GM18502 (cell line): Measurements from ENCODE around the gene HRNR.

Source experiments
- ATAC-seq: cut with Tn5 transposase; IDR thresholded peaks from one replicate; pipeline ENCODE4 v1.9.1; 2021; ENCODE audit warnings: mild to moderate bottlenecking; ENCODE audit not compliant: unreplicated experiment, poor library complexity

Gene HRNR

GRCh38 chr1:152189657-152190442, 34.1 kb downstream of the HRNR start:
- ATAC-seq: no peak

- ATAC-seq: no peak
Observed at GRCh38 chr1:152188673-152189591, 35.1 kb downstream of the HRNR start.

- ATAC-seq: no peak
Observed at GRCh38 chr1:152186556-152187285, 37.3 kb downstream of the HRNR start.

GRCh38 chr1:152185544-152186391, 38.2 kb downstream of the HRNR start:
- ATAC-seq: no peak

GRCh38 chr1:152182944-152183361, 41.0 kb downstream of the HRNR start:
- ATAC-seq: no peak

- no peak for ATAC-seq
Observed at GRCh38 chr1:152182431-152182830, 41.6 kb downstream of the HRNR start.

GRCh38 chr1:152179566-152179965, 44.4 kb downstream of the HRNR start:
- ATAC-seq: no peak

- no peak for ATAC-seq
Observed at GRCh38 chr1:152170287-152170905, 53.6 kb downstream of the HRNR start.

- ATAC-seq: no peak
Observed at GRCh38 chr1:152169366-152170025, 54.5 kb downstream of the HRNR start.

- ATAC-seq: no peak
Observed at GRCh38 chr1:152168535-152168868, 55.5 kb downstream of the HRNR start.

GRCh38 chr1:152167835-152168534, 56.0 kb downstream of the HRNR start:
- ATAC-seq: no peak

- no peak for ATAC-seq
Observed at GRCh38 chr1:152166966-152167365, 57.0 kb downstream of the HRNR start.

GRCh38 chr1:152165286-152166077, 58.5 kb downstream of the HRNR start:
- no peak for ATAC-seq

- ATAC-seq: no peak
Observed at GRCh38 chr1:152164517-152165136, 59.4 kb downstream of the HRNR start.

- no peak for ATAC-seq
Observed at GRCh38 chr1:152162792-152163463, 61.1 kb downstream of the HRNR start.
